Activated CD4-positive, alpha-beta T cell treated with anti-CD3 and anti-CD28 coated beads, Interleukin-2, amount 50 U/mL, for 16 hours (primary cell): ENCODE measurements around the gene STK24.

ENCODE experiments used
- DNase-seq: peaks from one replicate; pipeline ENCODE4 v3.0.0-alpha.2; 2020

The STK24 gene

GRCh38 chr13:98549728-98550317 is 27.1 kb downstream of the STK24 start:
- DNase-seq, result peak; percentile 67

GRCh38 chr13:98549006-98549727 is 27.7 kb downstream of the STK24 start:
- no peak for DNase-seq

- no peak for DNase-seq
Observed at GRCh38 chr13:98548230-98548629, 28.7 kb downstream of the STK24 start.

- no peak for DNase-seq
Observed at GRCh38 chr13:98547455-98547854, 29.5 kb downstream of the STK24 start.

GRCh38 chr13:98546402-98546801 is 30.5 kb downstream of the STK24 start:
- no peak for DNase-seq

- no peak for DNase-seq
Observed at GRCh38 chr13:98544104-98544710, 32.7 kb downstream of the STK24 start.

GRCh38 chr13:98543378-98544103 is 33.4 kb downstream of the STK24 start:
- peak; percentile 24 for DNase-seq

- peak; percentile 50 for DNase-seq
Observed at GRCh38 chr13:98542568-98543377, 34.1 kb downstream of the STK24 start.

GRCh38 chr13:98541701-98542203 is 35.2 kb downstream of the STK24 start:
- DNase-seq, result no peak

GRCh38 chr13:98541191-98541590 is 35.7 kb downstream of the STK24 start:
- DNase-seq, result no peak

- DNase-seq, result no peak
Observed at GRCh38 chr13:98540476-98540875, 36.4 kb downstream of the STK24 start.

- no peak for DNase-seq
Observed at GRCh38 chr13:98539666-98540065, 37.2 kb downstream of the STK24 start.

GRCh38 chr13:98538876-98539275 is 38.0 kb downstream of the STK24 start:
- DNase-seq, result no peak

- DNase-seq, result no peak
Observed at GRCh38 chr13:98537740-98538139, 39.2 kb downstream of the STK24 start.

- no peak for DNase-seq
Observed at GRCh38 chr13:98537306-98537705, 39.6 kb downstream of the STK24 start.

GRCh38 chr13:98536729-98537128 is 40.2 kb downstream of the STK24 start:
- no peak for DNase-seq

GRCh38 chr13:98535501-98536354 is 41.2 kb downstream of the STK24 start:
- DNase-seq, result no peak

GRCh38 chr13:98534821-98535220 is 42.1 kb downstream of the STK24 start:
- DNase-seq, result no peak

- DNase-seq, result no peak
Observed at GRCh38 chr13:98533912-98534311, 43.0 kb downstream of the STK24 start.

- no peak for DNase-seq
Observed at GRCh38 chr13:98532254-98532653, 44.7 kb downstream of the STK24 start.

GRCh38 chr13:98530217-98530616 is 46.7 kb downstream of the STK24 start:
- no peak for DNase-seq

- no peak for DNase-seq
Observed at GRCh38 chr13:98529171-98529570, 47.7 kb downstream of the STK24 start.
